WTC11 (cell line): ENCODE measurements around the gene SETD3. TPM values are rescaled to one million over a fixed set of nuclear protein-coding genes. Genes with fewer than 3 reads are reported as not detected.

ENCODE experiments used
- ATAC-seq: fragments of 200-7000 bp; cut with Tn5 transposase; 2 replicates; pipeline ENCODE4 v1.10.0; 2021; ENCODE audit warnings: mild to moderate bottlenecking, moderate library complexity
- CTCF ChIA-PET: fragments of 300-600 bp; sonication (Branson Sonifier 250); formaldehyde crosslinking; loops from one replicate; lab custom pipeline; 2021; ENCODE audit warnings: antibody characterized with exemption; lab: Charles Lee
- POLR2A ChIA-PET: fragments of 350-600 bp; sonication (Branson Sonifier 250); formaldehyde crosslinking; loops from one replicate; lab custom pipeline; 2021; ENCODE audit warnings: antibody characterized with exemption; lab: Charles Lee
- DNase-seq: peaks from one replicate; pipeline ENCODE4 v3.0.0; 2021; ENCODE audit warnings: low spot score
- H3K27ac Mint-ChIP-seq: 2 replicates; pipeline ENCODE4 v1.8.0; 2021; ENCODE audit warnings: mixed read lengths
- H3K27me3 Mint-ChIP-seq: 2 replicates; pipeline ENCODE4 v1.8.0; 2021; ENCODE audit warnings: low read depth, mild to moderate bottlenecking, moderate library complexity, mixed read lengths
- H3K36me3 Mint-ChIP-seq: 2 replicates; pipeline ENCODE4 v1.8.0; 2021; ENCODE audit warnings: mixed read lengths
- H3K4me1 Mint-ChIP-seq: 2 replicates; pipeline ENCODE4 v1.8.0; 2022; ENCODE audit warnings: mixed read lengths
- H3K4me3 Mint-ChIP-seq: 2 replicates; pipeline ENCODE4 v1.8.0; 2021; ENCODE audit warnings: mild to moderate bottlenecking, moderate library complexity, mixed read lengths
- H3K9me3 Mint-ChIP-seq: 2 replicates; pipeline ENCODE4 v1.8.0; 2021; ENCODE audit warnings: mixed read lengths
- CTCF ChIP-seq: fragments of 200-600 bp; IDR thresholded peaks from 2 replicates; pipeline ENCODE4 v1.8.0; 2022; ENCODE audit warnings: antibody characterized with exemption
- ELF4 ChIP-seq: sonication (generic); formaldehyde crosslinking; IDR thresholded peaks from 2 replicates; pipeline ENCODE4 v1.8.1; 2022; ENCODE audit warnings: low read depth, mild to moderate bottlenecking, moderate library complexity, missing genetic modification reagents
- ERG ChIP-seq: fragments of 250-450 bp; sonication (Bioruptor Pico); IDR thresholded peaks from 2 replicates; pipeline ENCODE4 v1.8.0; 2021; ENCODE audit warnings: mild to moderate bottlenecking
- ESRRA ChIP-seq: sonication (generic); formaldehyde crosslinking; IDR thresholded peaks from 2 replicates; pipeline ENCODE4 v1.8.1; 2022; ENCODE audit warnings: mild to moderate bottlenecking, missing genetic modification reagents, borderline replicate concordance
- FOXJ3 ChIP-seq: sonication (generic); formaldehyde crosslinking; IDR thresholded peaks from 2 replicates; pipeline ENCODE4 v1.9.0; 2021; ENCODE audit warnings: missing genetic modification reagents, mild to moderate bottlenecking, borderline replicate concordance
- HMGA2 ChIP-seq: fragments of 250-450 bp; sonication (Bioruptor Pico); IDR thresholded peaks from 2 replicates; pipeline ENCODE4 v1.4.0; 2021; ENCODE audit warnings: mild to moderate bottlenecking, moderate library complexity
- HMGXB4 ChIP-seq: sonication (generic); formaldehyde crosslinking; IDR thresholded peaks from 2 replicates; pipeline ENCODE4 v1.8.1; 2023; ENCODE audit warnings: mild to moderate bottlenecking, moderate library complexity, missing genetic modification reagents
- MAX ChIP-seq: sonication (generic); formaldehyde crosslinking; IDR thresholded peaks from 2 replicates; pipeline ENCODE4 v1.8.0; 2022; ENCODE audit warnings: mild to moderate bottlenecking, missing genetic modification reagents
- MXD4 ChIP-seq: fragments of 250-450 bp; sonication (Bioruptor Pico); IDR thresholded peaks from 2 replicates; pipeline ENCODE4 v1.8.0; 2021; ENCODE audit warnings: mild to moderate bottlenecking, moderate library complexity, borderline replicate concordance
- MYBL2 ChIP-seq: sonication (generic); formaldehyde crosslinking; IDR thresholded peaks from 2 replicates; pipeline ENCODE4 v1.8.1; 2023; ENCODE audit warnings: mild to moderate bottlenecking, moderate library complexity, missing genetic modification reagents
- NR2C2 ChIP-seq: sonication (generic); formaldehyde crosslinking; IDR thresholded peaks from 2 replicates; pipeline ENCODE4 v1.8.0; 2022; ENCODE audit warnings: mild to moderate bottlenecking, missing genetic modification reagents
- OVOL2 ChIP-seq: fragments of 250-450 bp; sonication (Bioruptor Pico); IDR thresholded peaks from 2 replicates; pipeline ENCODE4 v1.9.0; 2021; ENCODE audit warnings: mild to moderate bottlenecking, borderline replicate concordance
- PRDM15 ChIP-seq: sonication (generic); formaldehyde crosslinking; IDR thresholded peaks from 2 replicates; pipeline ENCODE4 v1.8.0; 2022; ENCODE audit warnings: missing genetic modification reagents
- PRRX2 ChIP-seq: fragments of 250-450 bp; sonication (Bioruptor Pico); IDR thresholded peaks from 2 replicates; pipeline ENCODE4 v1.8.0; 2021; ENCODE audit warnings: mild to moderate bottlenecking
- SOX15 ChIP-seq: fragments of 250-450 bp; sonication (Bioruptor Pico); IDR thresholded peaks from 2 replicates; pipeline ENCODE4 v1.9.0; 2021; ENCODE audit warnings: mild to moderate bottlenecking
- TP53 ChIP-seq: sonication (generic); formaldehyde crosslinking; IDR thresholded peaks from 2 replicates; pipeline ENCODE4 v1.8.1; 2023; ENCODE audit warnings: mild to moderate bottlenecking, missing genetic modification reagents
- ZBTB43 ChIP-seq: sonication (generic); formaldehyde crosslinking; IDR thresholded peaks from 2 replicates; pipeline ENCODE4 v1.8.1; 2023; ENCODE audit warnings: mild to moderate bottlenecking, missing genetic modification reagents
- ZMAT4 ChIP-seq: fragments of 250-450 bp; sonication (Bioruptor Pico); IDR thresholded peaks from 2 replicates; pipeline ENCODE4 v1.9.0; 2021; ENCODE audit warnings: mild to moderate bottlenecking
- ZNF263 ChIP-seq: sonication (generic); formaldehyde crosslinking; IDR thresholded peaks from 2 replicates; pipeline ENCODE4 v1.8.1; 2022; ENCODE audit warnings: low read depth, mild to moderate bottlenecking, moderate library complexity, missing genetic modification reagents
- ZNF281 ChIP-seq: sonication (generic); formaldehyde crosslinking; IDR thresholded peaks from 2 replicates; pipeline ENCODE4 v1.8.0; 2023; ENCODE audit warnings: mild to moderate bottlenecking, missing genetic modification reagents
- ZNF317 ChIP-seq: sonication (generic); formaldehyde crosslinking; IDR thresholded peaks from 2 replicates; pipeline ENCODE4 v1.8.1; 2023; ENCODE audit warnings: low read depth, mild to moderate bottlenecking, moderate library complexity, missing genetic modification reagents, borderline replicate concordance
- total RNA-seq: library from RNA; stranded (reverse); gene quantifications from 3 replicates; pipeline ENCODE4 v1.2.3, GENCODE V29; 2021
- TF ChIP-seq, protein P1 (sequence below): fragments of 250-450 bp; sonication (Bioruptor Pico); conservative IDR thresholded peaks from 2 replicates; pipeline ENCODE4 v1.9.0; 2021; ENCODE audit warnings: mild to moderate bottlenecking

Gene SETD3
- total RNA-seq, 1 experiment from 2014 or later: 53.1 TPM

DNA sequence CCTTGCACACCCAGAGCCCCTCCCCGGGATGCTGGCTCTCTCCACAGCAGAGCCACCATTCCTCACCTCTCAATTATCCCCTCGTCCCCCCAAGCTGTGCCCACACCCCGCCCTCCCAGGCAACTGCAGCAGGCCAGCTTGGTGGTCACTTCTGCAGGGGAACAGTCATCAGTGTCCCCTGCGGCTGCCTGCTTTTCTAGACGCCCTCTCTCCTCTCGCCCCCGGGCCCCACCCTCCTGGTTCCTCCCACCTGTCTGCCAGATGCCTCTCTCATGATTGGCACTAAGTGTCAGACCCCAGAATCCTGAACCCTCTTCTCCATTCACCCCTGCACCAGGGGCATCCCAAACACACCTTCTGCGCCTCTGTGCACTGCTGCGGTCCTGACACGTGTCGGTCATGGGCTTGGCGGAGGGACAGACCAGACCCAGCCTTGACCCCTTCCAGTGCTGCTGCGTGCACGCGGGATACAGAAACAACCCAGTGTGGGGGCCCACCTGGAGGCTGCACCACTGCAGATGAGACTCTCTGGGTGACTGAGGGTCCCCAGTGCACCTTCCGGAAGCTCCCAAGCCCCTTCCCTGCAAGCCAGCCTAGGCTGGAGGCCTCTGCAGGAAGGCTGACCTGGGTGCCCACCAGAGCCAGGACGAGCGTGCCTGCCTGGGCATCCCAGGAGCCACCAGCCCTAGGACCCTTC is 99.5 kb downstream of the SETD3 start (continued):
- no peak for TF ChIP-seq HMGXB4
- no peak for TF ChIP-seq HMGA2
- no peak for TF ChIP-seq ERG (CRISPR knock-in tag)
- TF ChIP-seq TP53: no peak
- no peak for TF ChIP-seq ZNF281 (CRISPR knock-in tag)
- TF ChIP-seq ZMAT4: no peak
- no peak for TF ChIP-seq ELF4 (CRISPR knock-in tag)
- no peak for TF ChIP-seq ZNF317
- TF ChIP-seq ESRRA: no peak
- TF ChIP-seq ZNF263: no peak
- TF ChIP-seq SOX15 (CRISPR knock-in tag): no peak
- TF ChIP-seq NR2C2 (CRISPR knock-in tag): no peak
- TF ChIP-seq CTCF: no peak
- TF ChIP-seq, protein P1, sequence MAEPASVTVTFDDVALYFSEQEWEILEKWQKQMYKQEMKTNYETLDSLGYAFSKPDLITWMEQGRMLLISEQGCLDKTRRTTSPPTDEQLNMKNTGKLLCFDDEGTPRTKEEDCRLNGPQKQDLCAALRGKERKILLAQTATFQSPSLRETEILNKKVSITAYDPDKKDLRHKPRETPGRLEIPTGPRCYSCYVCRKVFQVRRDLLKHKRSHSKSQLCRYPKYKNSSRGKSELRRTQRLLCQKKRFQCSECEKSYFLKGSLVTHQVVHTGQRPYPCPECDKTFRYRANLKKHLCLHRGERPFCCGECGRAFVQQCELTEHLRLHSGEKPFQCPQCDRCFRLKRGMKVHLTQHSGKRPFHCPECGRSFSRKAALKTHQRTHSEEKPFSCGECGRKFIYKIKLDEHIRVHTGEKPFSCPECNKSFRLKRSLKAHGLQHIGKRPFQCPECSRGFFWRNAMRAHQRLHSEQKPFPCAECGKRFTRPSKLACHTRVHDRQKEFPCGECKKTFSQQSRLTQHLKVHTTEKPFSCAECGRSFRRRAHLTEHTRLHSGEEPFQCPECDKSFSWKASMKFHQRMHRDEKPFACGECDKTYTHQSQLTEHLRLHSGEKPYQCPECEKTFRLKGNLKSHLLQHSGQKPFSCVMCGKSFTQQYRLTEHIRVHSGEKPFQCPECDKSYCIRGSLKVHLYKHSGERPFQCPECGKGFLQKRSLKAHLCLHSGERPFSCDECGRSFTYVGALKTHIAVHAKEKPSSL: no peak
- TF ChIP-seq MYBL2: no peak
- no peak for TF ChIP-seq OVOL2 (CRISPR knock-in tag)

DNA sequence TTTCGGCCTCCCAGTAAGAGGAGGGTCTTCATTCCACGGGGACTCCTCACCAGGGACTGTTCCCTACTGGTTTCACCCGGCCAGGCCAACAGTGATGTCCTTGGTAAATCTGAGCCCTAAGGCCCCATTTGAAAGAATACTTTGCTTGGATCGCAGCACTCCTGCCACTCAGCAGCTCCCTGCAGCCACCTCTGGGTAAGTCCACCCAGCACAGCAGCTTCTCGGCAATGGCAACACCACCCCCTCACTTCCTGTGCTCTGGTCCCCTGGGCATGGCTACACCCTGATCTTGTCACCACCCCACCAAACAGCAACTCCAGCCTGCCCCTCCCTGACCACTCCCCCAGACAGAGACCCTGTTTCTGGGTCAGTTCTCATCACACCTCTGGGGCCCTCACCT is 100.3 kb downstream of the SETD3 start:
- Mint-ChIP-seq H3K4me3 (no peak overlapping the region), H3K4me1 (peaks cover 28% of the 10 kb centered on the region), H3K27ac (no peak overlapping the region), H3K9me3 (peaks cover 5% of the 10 kb centered on the region), H3K36me3 (no peaks in the 10 kb centered on the region), H3K27me3 (no peaks in the 10 kb centered on the region)
- ATAC-seq (no peak; the same call in 1 of the 2 replicates), DNase-seq (no peak)
- ChIA-PET POLR2A (no interaction called here), CTCF (interaction anchor here (0.8 to 8.0 kb wide), 7 partner anchors 8 to 71 kb away, joined by 3 to 106 read pairs (median 5); no protein-coding TSS in a partner anchor)
- TF ChIP-seq ZBTB43 (CRISPR knock-in tag) (no peak), SOX15 (CRISPR knock-in tag) (no peak), PRDM15 (CRISPR knock-in tag) (no peak), FOXJ3 (CRISPR knock-in tag) (no peak), PRRX2 (CRISPR knock-in tag) (no peak), MAX (CRISPR knock-in tag) (no peak), MXD4 (CRISPR knock-in tag) (no peak)
